Activated CD4-positive, alpha-beta T cell treated with anti-CD3 and anti-CD28 coated beads for 36 hours (primary cell): ENCODE data around the gene ARPC5. TPM values are rescaled to one million over a fixed set of nuclear protein-coding genes. Genes with fewer than 3 reads are reported as not detected.
A peak's percentile ranks its signal among the peaks of the same experiment; 100 is the strongest.

ENCODE experiments used
- ATAC-seq: fragments of 200-7000 bp; cut with Tn5 transposase; one replicate; pipeline ENCODE4 v1.10.0; 2021; ENCODE audit warnings: mild to moderate bottlenecking, moderate library complexity
- CTCF ChIA-PET: fragments of 350-600 bp; sonication (Branson Sonifier 250); formaldehyde crosslinking; loops from one replicate; lab custom pipeline; 2021; ENCODE audit warnings: antibody characterized with exemption; lab: Charles Lee
- POLR2A ChIA-PET: fragments of 350-600 bp; sonication (Branson Sonifier 250); formaldehyde crosslinking; loops from one replicate; lab custom pipeline; 2021; ENCODE audit warnings: antibody characterized with exemption, inconsistent platforms; lab: Charles Lee
- DNase-seq: peaks from one replicate; pipeline ENCODE4 v3.0.0-alpha.2; 2020
- H3K27ac Mint-ChIP-seq: one replicate; pipeline ENCODE4 v1.8.0; 2021; ENCODE audit warnings: mixed read lengths
- H3K27me3 Mint-ChIP-seq: one replicate; pipeline ENCODE4 v1.8.0; 2021; ENCODE audit warnings: mixed read lengths
- H3K36me3 Mint-ChIP-seq: one replicate; pipeline ENCODE4 v1.8.0; 2021; ENCODE audit warnings: low read depth, mixed read lengths
- H3K4me1 Mint-ChIP-seq: one replicate; pipeline ENCODE4 v1.8.0; 2021; ENCODE audit warnings: mixed read lengths
- H3K4me3 Mint-ChIP-seq: one replicate; pipeline ENCODE4 v1.8.0; 2021; ENCODE audit warnings: mild to moderate bottlenecking, moderate library complexity, mixed read lengths
- H3K9me3 Mint-ChIP-seq: one replicate; pipeline ENCODE4 v1.8.0; 2021; ENCODE audit warnings: low read depth, mixed read lengths
- intact Hi-C, 2 experiments: fragments of 100-400 bp; cut with DNase I in 1 of 2; cut with micrococcal nuclease in 1 of 2; formaldehyde crosslinking; loops; one replicate each; pipeline versions ENCODE4 v1.14.2 to v1.15.1; 2022 to 2024; cut with DNase I, micrococcal nuclease
- total RNA-seq, 2 experiments: library from RNA; stranded (reverse); gene quantifications; one replicate each; pipeline ENCODE4 v1.2.3, GENCODE V29; 2021

The ARPC5 gene
- total RNA-seq, 2 experiments from 2014 or later: 115 to 165 TPM

DNA sequence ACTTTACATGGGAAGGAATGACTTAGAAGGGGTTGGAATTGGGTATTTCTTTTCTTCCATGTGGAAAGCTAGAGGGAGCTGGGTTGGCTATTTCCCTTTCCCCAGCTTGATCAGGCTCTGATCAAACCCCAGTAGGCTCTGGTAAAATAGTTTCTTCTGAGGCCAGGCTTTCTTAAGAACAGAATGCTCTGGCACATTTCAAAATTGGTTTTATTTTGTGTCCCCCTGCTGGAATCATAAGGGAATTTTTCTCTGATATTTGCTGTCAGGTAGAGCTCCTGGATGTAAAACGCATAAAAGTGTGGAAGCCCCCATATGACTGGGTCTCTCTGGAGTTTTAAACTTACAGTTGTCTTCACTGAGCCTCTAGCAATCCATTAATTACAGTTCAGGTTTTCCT is 34.6 kb upstream of the ARPC5 start:
- Mint-ChIP-seq H3K9me3 (no peaks in the 10 kb centered on the region), H3K4me3 (no peak overlapping the region), H3K27ac (no peak overlapping the region), H3K27me3 (no peaks in the 10 kb centered on the region), H3K36me3 (peaks cover 5% of the 10 kb centered on the region), H3K4me1 (no peaks in the 10 kb centered on the region)
- ChIA-PET CTCF (interaction anchor here (0.8 to 0.9 kb wide), 3 partner anchors 15 to 17 kb away, joined by 3 to 6 read pairs (median 5); partner anchors contain the start of gene APOBEC4), POLR2A (no interaction called here)
- ATAC-seq (no peak), DNase-seq (no peak)
- intact Hi-C loops: no loop called here

DNA sequence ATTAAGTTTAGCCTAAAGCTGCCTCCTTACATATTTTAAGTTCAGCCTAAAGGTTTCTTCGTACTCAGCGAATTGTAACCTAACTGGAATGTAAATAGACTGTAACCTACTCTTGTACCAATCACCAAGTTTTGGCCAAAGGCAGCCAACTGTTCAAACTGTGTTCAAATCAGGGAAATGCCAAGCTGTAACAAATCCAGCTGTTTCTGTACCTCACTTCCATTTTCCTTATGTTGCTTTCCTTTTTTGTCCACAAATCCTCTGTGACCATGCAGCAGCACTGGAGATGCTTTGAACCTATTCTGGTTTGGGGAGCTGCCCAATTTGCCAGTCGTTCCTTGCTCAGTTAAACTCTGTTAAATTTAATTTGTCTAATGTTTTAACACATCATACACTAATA is 20.8 kb upstream of the ARPC5 start:
- ATAC-seq: no peak
- H3K9me3 Mint-ChIP-seq: no peaks in the 10 kb centered on the region
- no peak for DNase-seq
- no peaks in the 10 kb centered on the region for H3K36me3 Mint-ChIP-seq
- H3K27me3 Mint-ChIP-seq: no peaks in the 10 kb centered on the region
- CTCF ChIA-PET: interaction anchor here (0.6 to 5.6 kb wide), 17 partner anchors 9 to 287 kb away, joined by 3 to 90 read pairs (median 5); no protein-coding TSS in a partner anchor
- POLR2A ChIA-PET: no interaction called here
- H3K27ac Mint-ChIP-seq: no peak overlapping the region
- intact Hi-C loops: no loop called here
- peaks cover 33% of the 10 kb centered on the region for H3K4me1 Mint-ChIP-seq
- H3K4me3 Mint-ChIP-seq: no peak overlapping the region

DNA sequence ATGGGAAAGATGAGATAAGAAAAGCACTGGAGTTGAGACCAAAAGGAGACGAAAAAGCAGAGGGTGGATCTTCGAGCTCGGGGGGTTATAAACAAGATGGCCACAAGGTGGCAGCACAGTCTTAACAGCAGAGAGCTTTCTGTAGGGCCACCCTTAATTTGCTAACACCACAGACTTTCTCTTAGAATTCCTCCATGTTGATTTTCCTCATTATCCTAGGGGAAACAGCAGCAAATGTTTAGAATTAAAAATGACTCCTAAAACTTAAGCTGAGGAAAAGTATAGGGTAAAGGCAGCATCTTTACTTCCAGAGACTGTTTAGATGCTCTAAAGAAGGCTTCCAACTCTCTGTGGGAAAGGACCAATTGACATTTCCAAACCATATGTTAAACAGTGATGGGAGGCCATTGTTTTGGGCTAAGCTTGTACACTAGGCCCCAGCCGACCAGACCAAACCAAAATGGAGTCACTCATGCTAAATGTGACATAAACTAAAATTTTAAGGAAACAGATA is 20.0 kb upstream of the ARPC5 start:
- H3K4me3 Mint-ChIP-seq: no peak overlapping the region
- H3K27ac Mint-ChIP-seq: no peak overlapping the region
- no peaks in the 10 kb centered on the region for H3K36me3 Mint-ChIP-seq
- DNase-seq (peak; percentile 86), ATAC-seq (peak; percentile 27)
- no peaks in the 10 kb centered on the region for H3K9me3 Mint-ChIP-seq
- ChIA-PET POLR2A (no interaction called here), CTCF (interaction anchor here (0.6 to 5.6 kb wide), 42 partner anchors 9 to 1031 kb away, joined by 3 to 90 read pairs (median 3); partner anchors contain the start of gene TSEN15)
- intact Hi-C loops: loop anchor here (1.0 kb wide), 3 partner anchors 30 to 568 kb away; no protein-coding TSS in a partner anchor
- no peaks in the 10 kb centered on the region for H3K27me3 Mint-ChIP-seq
- H3K4me1 Mint-ChIP-seq: peaks cover 35% of the 10 kb centered on the region

DNA sequence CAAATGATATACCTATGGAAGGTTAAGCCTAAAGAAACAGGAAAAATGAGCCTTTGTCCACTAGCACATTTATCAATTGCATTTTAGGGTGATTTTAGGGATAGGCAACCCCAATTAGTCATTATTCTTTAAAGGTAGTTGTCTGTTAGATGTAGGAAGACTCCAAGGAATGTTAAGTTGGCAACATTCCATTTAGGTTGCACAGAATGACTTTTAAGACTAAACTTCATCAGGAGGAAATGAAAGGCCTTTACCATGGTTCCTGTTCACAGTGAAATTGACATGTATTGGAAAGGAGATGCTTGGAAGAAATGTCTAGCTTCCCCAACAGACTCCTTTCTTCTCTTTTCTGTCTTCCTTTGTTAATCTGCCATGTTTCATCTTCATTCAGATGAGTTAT is 19.1 kb upstream of the ARPC5 start:
- H3K4me1 Mint-ChIP-seq: peaks cover 35% of the 10 kb centered on the region
- H3K4me3 Mint-ChIP-seq: no peak overlapping the region
- ATAC-seq (no peak), DNase-seq (no peak)
- ChIA-PET POLR2A (no interaction called here), CTCF (interaction anchor here (0.6 to 5.6 kb wide), 23 partner anchors 10 to 1032 kb away, joined by 3 to 90 read pairs (median 4); partner anchors contain the start of gene TSEN15)
- no peaks in the 10 kb centered on the region for H3K27me3 Mint-ChIP-seq
- H3K9me3 Mint-ChIP-seq: no peaks in the 10 kb centered on the region
- intact Hi-C loops: loop anchor here (1.0 to 5.0 kb wide), 5 partner anchors 31 to 569 kb away; partner anchors contain the start of gene TSEN15 (in 2 of the 2)
- no peaks in the 10 kb centered on the region for H3K36me3 Mint-ChIP-seq
- H3K27ac Mint-ChIP-seq: no peak overlapping the region

DNA sequence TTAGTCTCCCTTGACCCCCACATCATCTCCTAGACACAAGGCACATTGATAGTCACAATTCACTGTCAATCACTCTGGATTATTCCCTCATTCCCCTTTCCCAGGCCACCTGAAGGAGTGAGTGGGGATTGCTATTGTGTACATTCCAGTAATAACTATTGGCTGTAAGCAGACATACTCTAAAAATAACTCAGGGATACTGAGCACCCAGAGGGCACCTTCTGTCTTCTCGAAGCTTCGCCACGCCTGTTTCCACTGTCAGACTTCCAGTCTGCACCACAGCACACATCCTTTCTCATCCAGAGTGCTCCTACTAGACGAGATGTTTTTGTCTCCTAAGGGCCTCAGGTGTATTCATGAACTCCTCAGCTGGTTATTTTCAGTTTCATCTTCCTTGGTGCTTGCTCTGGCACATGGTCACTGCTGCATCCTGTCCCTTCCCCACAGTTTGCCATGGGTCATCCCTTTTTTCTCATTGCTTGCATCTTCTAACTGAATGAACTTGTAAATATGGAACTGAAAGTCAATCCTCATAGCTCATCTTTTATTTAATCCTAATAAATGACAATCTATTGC is 18.4 kb upstream of the ARPC5 start:
- peaks cover 35% of the 10 kb centered on the region for H3K4me1 Mint-ChIP-seq
- ChIA-PET CTCF (interaction anchor here (0.6 to 5.6 kb wide), 11 partner anchors 9 to 397 kb away, joined by 3 to 90 read pairs (median 3); partner anchors contain the start of gene TSEN15), POLR2A (no interaction called here)
- H3K9me3 Mint-ChIP-seq: no peaks in the 10 kb centered on the region
- H3K27me3 Mint-ChIP-seq: no peaks in the 10 kb centered on the region
- no peaks in the 10 kb centered on the region for H3K36me3 Mint-ChIP-seq
- intact Hi-C loops: loop anchor here (5.0 kb wide), 2 partner anchors 398 to 508 kb away; partner anchors contain the start of gene TSEN15 (in 2 of the 2)
- DNase-seq (no peak), ATAC-seq (no peak)
- H3K27ac Mint-ChIP-seq: peak overlapping the region; percentile 45
- no peak overlapping the region for H3K4me3 Mint-ChIP-seq

DNA sequence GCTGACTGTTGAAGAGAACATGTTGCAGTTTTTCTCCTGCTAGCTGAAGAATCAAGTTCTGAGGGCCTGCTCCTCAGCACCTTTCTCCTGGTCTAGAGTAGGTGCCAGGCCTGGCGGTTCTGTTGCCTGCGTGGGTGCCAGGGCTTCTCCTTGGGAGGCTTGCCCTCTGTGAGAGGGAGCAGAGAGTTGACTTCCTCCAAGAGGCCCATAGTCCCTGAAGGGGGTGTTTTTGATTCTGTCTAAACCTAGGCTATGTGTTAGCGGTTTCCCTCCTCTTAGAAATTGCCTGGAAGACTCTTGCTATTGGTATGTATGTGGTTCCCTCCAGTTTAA is 17.8 kb upstream of the ARPC5 start:
- Mint-ChIP-seq H3K27ac (peak overlapping the region; percentile 45), H3K27me3 (no peaks in the 10 kb centered on the region), H3K4me3 (no peak overlapping the region), H3K9me3 (no peaks in the 10 kb centered on the region), H3K36me3 (no peaks in the 10 kb centered on the region), H3K4me1 (peaks cover 35% of the 10 kb centered on the region)
- ATAC-seq: no peak
- no peak for DNase-seq
- ChIA-PET POLR2A (interaction anchor here (0.6 kb wide), 1 partner anchor 353 kb away, joined by 3 read pairs; no protein-coding TSS in a partner anchor), CTCF (interaction anchor here (0.6 to 5.6 kb wide), 6 partner anchors 9 to 262 kb away, joined by 3 to 90 read pairs (median 36); no protein-coding TSS in a partner anchor)
- intact Hi-C loops: loop anchor here (5.0 kb wide), 2 partner anchors 399 to 509 kb away; partner anchors contain the start of gene TSEN15 (in 2 of the 2)

DNA sequence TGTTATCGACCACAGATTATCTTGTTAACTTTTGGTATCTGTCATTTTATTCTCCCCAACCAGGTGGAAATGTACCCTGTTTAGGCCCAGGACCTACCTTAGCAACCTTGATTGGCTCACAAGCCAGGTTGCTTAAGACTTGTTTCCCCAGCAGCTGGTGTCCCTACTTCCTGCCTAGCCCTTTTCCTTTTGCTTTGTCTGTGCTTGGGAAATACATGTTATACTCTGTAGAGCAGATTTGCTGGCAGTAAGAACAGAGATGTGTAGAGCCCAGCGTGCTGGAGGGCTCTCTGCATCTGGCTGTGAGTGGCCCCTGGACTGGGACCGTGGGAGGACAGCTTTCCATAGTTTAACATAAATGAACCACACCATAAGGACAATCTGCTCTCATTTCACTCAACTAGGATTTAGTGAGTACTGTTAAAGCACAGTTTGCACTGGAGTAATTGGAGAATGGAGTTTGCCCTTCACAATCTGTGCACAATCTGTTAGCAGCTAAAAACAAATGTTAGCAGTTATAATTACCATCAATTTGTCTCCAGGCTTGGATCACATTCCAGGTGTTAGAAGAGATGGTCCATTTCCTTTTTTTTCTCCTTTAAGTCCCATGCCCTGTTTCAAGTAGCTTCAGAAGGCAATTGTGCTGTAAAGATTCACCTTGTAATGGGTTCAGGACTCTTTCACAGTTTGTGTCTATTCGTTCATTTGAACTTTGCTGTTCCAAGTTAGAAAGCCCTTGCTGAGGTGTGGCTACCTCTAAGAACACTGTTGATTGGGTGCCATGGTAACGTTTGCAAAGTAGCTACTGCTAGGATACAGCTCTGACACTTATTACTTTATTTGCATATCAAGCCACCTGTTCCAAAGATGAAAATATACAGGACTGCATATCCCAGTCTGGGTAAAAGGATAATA is 17.2 kb upstream of the ARPC5 start, which contains the start of gene APOBEC4:
Gene APOBEC4, minus strand, starts transcription at position 770 of the 915 bp plus-strand sequence. CDS start 4,535 bp downstream, outside the sequence.
- ChIA-PET CTCF (interaction anchor here (0.7 to 5.6 kb wide), 8 partner anchors 8 to 573 kb away, joined by 3 to 90 read pairs (median 18); no protein-coding TSS in a partner anchor), POLR2A (interaction anchor here (0.6 kb wide), 1 partner anchor 352 kb away, joined by 3 read pairs; no protein-coding TSS in a partner anchor)
- Mint-ChIP-seq H3K4me3 (peak within 1 kb of the TSS; percentile 9), H3K9me3 (no peaks in the 10 kb centered on the region), H3K27ac (peak within 1 kb of the TSS; percentile 93), H3K36me3 (no peaks in the 10 kb centered on the region), H3K4me1 (peaks cover 35% of the 10 kb centered on the region), H3K27me3 (no peaks in the 10 kb centered on the region)
- intact Hi-C loops: loop anchor here (1.0 to 5.0 kb wide), 3 partner anchors 17 to 509 kb away; partner anchors contain the start of gene TSEN15 (in 2 of the 2)
- ATAC-seq (peak; percentile 56), DNase-seq (peak; percentile 12)

DNA sequence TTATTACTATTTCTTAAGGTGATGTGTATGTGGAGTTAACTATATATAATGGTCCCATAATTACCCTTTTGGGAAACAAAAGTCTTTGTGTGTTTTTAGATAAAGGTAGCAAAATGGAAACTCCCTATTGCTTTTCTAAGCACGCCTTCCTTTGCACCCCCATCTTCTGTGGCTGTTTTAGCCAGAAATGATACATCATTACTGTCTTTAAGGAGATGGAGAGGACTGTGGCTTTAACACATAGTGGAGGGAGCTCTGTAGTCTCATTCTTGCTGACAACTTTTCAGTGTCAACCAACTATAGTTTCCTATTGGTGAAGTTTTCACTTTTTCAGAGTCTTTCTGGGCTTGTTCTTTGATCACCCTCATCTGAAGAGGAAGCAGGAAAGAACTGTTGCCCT is 16.5 kb upstream of the ARPC5 start:
- peak; percentile 50 for DNase-seq
- peak; percentile 97 for ATAC-seq
- H3K36me3 Mint-ChIP-seq: no peaks in the 10 kb centered on the region
- intact Hi-C loops: loop anchor here (1.0 to 5.0 kb wide), 3 partner anchors 16 to 510 kb away; partner anchors contain the start of gene TSEN15 (in 2 of the 2)
- H3K9me3 Mint-ChIP-seq: no peaks in the 10 kb centered on the region
- H3K27me3 Mint-ChIP-seq: no peaks in the 10 kb centered on the region
- ChIA-PET CTCF (interaction anchor here (0.6 to 5.6 kb wide), 7 partner anchors 18 to 572 kb away, joined by 3 to 90 read pairs (median 6); no protein-coding TSS in a partner anchor), POLR2A (no interaction called here)
- peak overlapping the region; percentile 93 for H3K27ac Mint-ChIP-seq
- peaks cover 35% of the 10 kb centered on the region for H3K4me1 Mint-ChIP-seq
- H3K4me3 Mint-ChIP-seq: peak overlapping the region; percentile 9

DNA sequence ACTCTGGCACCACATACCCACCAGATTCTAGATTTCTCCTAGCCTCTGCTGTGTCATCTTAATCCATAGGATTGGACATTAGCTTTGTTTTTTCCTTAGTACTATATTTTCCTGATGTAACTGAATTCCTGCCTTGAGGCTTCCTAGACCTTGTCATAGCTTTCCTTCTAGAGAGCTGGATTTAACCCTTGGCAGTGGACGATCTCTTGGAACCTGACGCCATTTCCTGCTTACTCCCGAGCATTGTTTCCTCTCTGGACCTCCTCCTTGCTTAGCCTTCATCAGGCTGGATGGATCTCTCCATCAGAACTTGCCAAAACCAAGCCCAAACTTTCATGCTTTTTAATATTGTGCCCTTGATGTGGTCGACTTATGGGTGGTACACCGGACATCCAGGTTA is 16.0 kb upstream of the ARPC5 start:
- Mint-ChIP-seq H3K9me3 (no peaks in the 10 kb centered on the region), H3K27me3 (no peaks in the 10 kb centered on the region), H3K36me3 (no peaks in the 10 kb centered on the region), H3K27ac (peak overlapping the region; percentile 93), H3K4me1 (peaks cover 35% of the 10 kb centered on the region), H3K4me3 (peak overlapping the region; percentile 9)
- ATAC-seq (no peak), DNase-seq (no peak)
- POLR2A ChIA-PET: no interaction called here
- CTCF ChIA-PET: interaction anchor here (0.6 to 5.6 kb wide), 5 partner anchors 15 to 44 kb away, joined by 3 to 84 read pairs (median 6); no protein-coding TSS in a partner anchor
- intact Hi-C loops: loop anchor here (1.0 to 5.0 kb wide), 3 partner anchors 15 to 511 kb away; partner anchors contain the start of gene TSEN15 (in 2 of the 2)

DNA sequence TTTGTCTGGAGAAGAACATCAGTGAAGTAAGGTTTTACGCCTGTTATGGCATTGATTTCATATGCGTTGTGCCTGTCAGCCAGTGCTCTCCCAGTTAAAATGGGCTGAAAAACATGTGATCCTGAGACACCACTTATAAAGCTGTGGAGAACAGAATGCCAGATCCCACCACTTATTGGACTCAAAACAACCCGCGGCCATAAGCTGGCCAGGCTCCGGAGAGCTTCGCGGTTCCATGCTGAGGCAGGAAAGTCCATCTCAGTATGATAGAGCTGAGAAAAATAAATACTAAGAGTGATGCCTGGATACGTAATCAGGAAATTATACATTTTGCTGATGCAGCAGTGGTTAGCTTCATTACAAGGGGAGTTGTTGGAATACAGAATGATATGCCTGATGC is 12.5 kb upstream of the ARPC5 start:
- no peaks in the 10 kb centered on the region for H3K9me3 Mint-ChIP-seq
- ATAC-seq: no peak
- intact Hi-C loops: no loop called here
- DNase-seq: no peak
- H3K27me3 Mint-ChIP-seq: no peaks in the 10 kb centered on the region
- ChIA-PET CTCF (interaction anchor here (0.7 to 2.5 kb wide), 4 partner anchors 8 to 268 kb away, joined by 3 to 15 read pairs (median 6); no protein-coding TSS in a partner anchor), POLR2A (no interaction called here)
- H3K4me3 Mint-ChIP-seq: no peak overlapping the region
- peaks cover 19% of the 10 kb centered on the region for H3K4me1 Mint-ChIP-seq
- H3K36me3 Mint-ChIP-seq: no peaks in the 10 kb centered on the region
- no peak overlapping the region for H3K27ac Mint-ChIP-seq
